Measurements from ENCODE around the gene TRANK1. TPM values are rescaled to one million over a fixed set of nuclear protein-coding genes. Genes with fewer than 3 reads are reported as not detected.

TRANK1 gene
- total and polyA plus RNA-seq, 2 experiments from 2014 or later = 1.8 to 6.7 TPM

- TF ChIP-seq REST (IDR thresholded peaks at IDR 0.05; ENCODE audit: unreplicated experiment) = no peak
- TF ChIP-seq CREB1 (CRISPR knock-in tag; IDR thresholded peaks at IDR 0.05; ENCODE audit: low read depth) = no peak
- no peak for TF ChIP-seq ZNF114 (CRISPR knock-in tag; IDR thresholded peaks at IDR 0.05)
- no peak for TF ChIP-seq NANOG (IDR thresholded peaks at IDR 0.05; ENCODE audit: borderline replicate concordance)
- no peak for TF ChIP-seq EZH2 (IDR thresholded peaks at IDR 0.05; ENCODE audit: low read depth, unreplicated experiment)
- TF ChIP-seq POLR2AphosphoS5 (IDR thresholded peaks at IDR 0.05; ENCODE audit: low read depth) = no peak
Observed at GRCh38 chr3:36859494-36859893, 85.4 kb downstream of the TRANK1 start (continued).

- Histone ChIP-seq H3K9me2 (ENCODE audit: insufficient read depth) (peaks cover 5% of the 10 kb centered on the region; the same call in 1 of the 2 replicates), H3K4me2 (no peak overlapping the region), H3K27me3 (ENCODE audit: insufficient read depth) (no peaks in the 10 kb centered on the region), H3K36me3 (ENCODE audit: insufficient read depth) (no peaks in the 10 kb centered on the region), H3K27ac (ENCODE audit: low read depth) (no peak overlapping the region), H3K4me3 (no peak overlapping the region), H2AFZ (no peak overlapping the region), H4K20me1 (replicated peaks; ENCODE audit: insufficient read depth) (no peaks in the 10 kb centered on the region; the same call in 1 of the 2 replicates), H3F3A (replicated peaks; ENCODE audit: low read depth) (no peaks in the 10 kb centered on the region), H3K79me2 (replicated peaks; ENCODE audit: insufficient read depth) (no peaks in the 10 kb centered on the region), H3K4me1 (ENCODE audit: insufficient read depth) (no peaks in the 10 kb centered on the region)
- Mint-ChIP-seq H3K27me3 (ENCODE audit: insufficient read depth, low read depth, poor library complexity) (no peaks in the 10 kb centered on the region), H3K4me1 (no peaks in the 10 kb centered on the region), H3K36me3 (ENCODE audit: low read depth) (peaks cover 4% of the 10 kb centered on the region; the same call in 1 of the 3 replicates), H3K9me3 (no peaks in the 10 kb centered on the region), H3K4me3 (no peak overlapping the region), H3K27ac (no peak overlapping the region)
- no peak for ATAC-seq
- DNase-seq (ENCODE audit: low spot score) = no peak
- TF ChIP-seq NANOG (IDR thresholded peaks at IDR 0.05; ENCODE audit: borderline replicate concordance) (no peak), CREB1 (CRISPR knock-in tag; IDR thresholded peaks at IDR 0.05; ENCODE audit: low read depth) (no peak), POLR2AphosphoS5 (IDR thresholded peaks at IDR 0.05; ENCODE audit: low read depth) (no peak), STAT1 (IDR thresholded peaks at IDR 0.05; ENCODE audit: unreplicated experiment) (no peak), ZNF462 (CRISPR knock-in tag; IDR thresholded peaks at IDR 0.05) (no peak), REST (IDR thresholded peaks at IDR 0.05; ENCODE audit: unreplicated experiment) (no peak), ETS1 (IDR thresholded peaks at IDR 0.05) (no peak), JUNB (IDR thresholded peaks at IDR 0.05; ENCODE audit: unreplicated experiment) (no peak)
Observed at GRCh38 chr3:36852071-36852470, 92.8 kb downstream of the TRANK1 start.
